Measurements from ENCODE around the gene BAIAP2L2.

DNA sequence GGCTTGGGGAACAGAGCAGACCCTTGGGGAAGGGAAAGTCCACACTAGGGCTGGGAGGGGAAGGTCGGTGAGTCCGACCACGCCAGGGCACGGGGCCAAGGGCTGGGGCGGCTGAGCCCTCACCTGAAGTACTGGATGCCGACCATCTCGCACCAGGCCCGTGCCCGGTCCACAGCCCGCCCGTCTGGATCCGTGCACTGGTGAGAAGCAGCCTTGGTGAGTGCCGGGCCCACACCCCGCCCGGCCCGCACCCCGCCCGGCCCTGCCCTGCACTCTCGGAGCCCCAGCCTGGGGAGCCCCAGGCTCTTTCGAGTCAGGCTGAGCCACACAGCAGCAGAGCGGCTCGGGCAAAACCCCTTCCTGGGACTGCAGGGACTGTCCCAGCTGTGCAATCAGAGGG, 1.9 kb upstream of the BAIAP2L2 start:
- no peak for TF ChIP-seq EP300 (IDR thresholded peaks at IDR 0.05)
- TF ChIP-seq CTCF (IDR thresholded peaks at IDR 0.05): no peak
